ENCODE measurements around the gene HPF1.

The HPF1 gene

GRCh38 chr4:169707958-169708643, 49.6 kb downstream of the HPF1 start:
- peaks cover under 1% of the 10 kb centered on the region for H3K9me3 Mint-ChIP-seq
- H3K4me3 Mint-ChIP-seq: no peak overlapping the region

GRCh38 chr4:169698331-169698730, 59.4 kb downstream of the HPF1 start:
- Mint-ChIP-seq H3K4me1 (no peaks in the 10 kb centered on the region), H3K27ac (no peak overlapping the region), H3K9me3 (peaks cover 23% of the 10 kb centered on the region), H3K36me3 (ENCODE audit: low read depth) (peaks cover 68% of the 10 kb centered on the region), H3K27me3 (ENCODE audit: low read depth, poor library complexity) (no peaks in the 10 kb centered on the region), H3K4me3 (no peak overlapping the region)
- DNase-seq: no peak
- no peak for TF ChIP-seq CTCF (IDR thresholded peaks at IDR 0.05)

More at GRCh38 chr4:169707958-169708643, 49.6 kb downstream of the HPF1 start:
- Mint-ChIP-seq H3K27ac (peak overlapping the region; percentile 19), H3K36me3 (ENCODE audit: low read depth) (peaks cover 33% of the 10 kb centered on the region), H3K27me3 (ENCODE audit: low read depth, poor library complexity) (no peaks in the 10 kb centered on the region), H3K4me1 (no peaks in the 10 kb centered on the region)
- DNase-seq: no peak
- no peak for TF ChIP-seq CTCF (IDR thresholded peaks at IDR 0.05)

GRCh38 chr4:169690787-169691186, 67.0 kb downstream of the HPF1 start:
- peaks cover 40% of the 10 kb centered on the region for H3K36me3 Mint-ChIP-seq (ENCODE audit: low read depth)

GRCh38 chr4:169689681-169690080, 68.1 kb downstream of the HPF1 start:
- TF ChIP-seq CTCF (IDR thresholded peaks at IDR 0.05): no peak

More at GRCh38 chr4:169690787-169691186, 67.0 kb downstream of the HPF1 start:
- H3K9me3 Mint-ChIP-seq: no peaks in the 10 kb centered on the region
- no peak for TF ChIP-seq CTCF (IDR thresholded peaks at IDR 0.05)
- H3K27ac Mint-ChIP-seq: no peak overlapping the region
- no peak overlapping the region for H3K4me3 Mint-ChIP-seq
- H3K27me3 Mint-ChIP-seq (ENCODE audit: low read depth, poor library complexity): no peaks in the 10 kb centered on the region
- H3K4me1 Mint-ChIP-seq: no peaks in the 10 kb centered on the region
- no peak for DNase-seq

GRCh38 chr4:169682372-169683047, 75.2 kb downstream of the HPF1 start:
- H3K4me1 Mint-ChIP-seq: no peaks in the 10 kb centered on the region
- H3K27ac Mint-ChIP-seq: no peak overlapping the region
- H3K36me3 Mint-ChIP-seq (ENCODE audit: low read depth): peaks cover 64% of the 10 kb centered on the region
- TF ChIP-seq CTCF (IDR thresholded peaks at IDR 0.05): no peak
- DNase-seq: no peak
- no peak overlapping the region for H3K4me3 Mint-ChIP-seq
- H3K9me3 Mint-ChIP-seq: peaks cover 25% of the 10 kb centered on the region
- peaks cover 6% of the 10 kb centered on the region for H3K27me3 Mint-ChIP-seq (ENCODE audit: low read depth, poor library complexity)

More at GRCh38 chr4:169689681-169690080, 68.1 kb downstream of the HPF1 start:
- Mint-ChIP-seq H3K4me3 (no peak overlapping the region), H3K4me1 (no peaks in the 10 kb centered on the region), H3K27ac (no peak overlapping the region), H3K9me3 (no peaks in the 10 kb centered on the region), H3K27me3 (ENCODE audit: low read depth, poor library complexity) (no peaks in the 10 kb centered on the region), H3K36me3 (ENCODE audit: low read depth) (peaks cover 46% of the 10 kb centered on the region)
- DNase-seq: no peak

All from nephron progenitor cell (in vitro differentiated cells).